ENCODE measurements around the gene PLEKHA7.

DNA sequence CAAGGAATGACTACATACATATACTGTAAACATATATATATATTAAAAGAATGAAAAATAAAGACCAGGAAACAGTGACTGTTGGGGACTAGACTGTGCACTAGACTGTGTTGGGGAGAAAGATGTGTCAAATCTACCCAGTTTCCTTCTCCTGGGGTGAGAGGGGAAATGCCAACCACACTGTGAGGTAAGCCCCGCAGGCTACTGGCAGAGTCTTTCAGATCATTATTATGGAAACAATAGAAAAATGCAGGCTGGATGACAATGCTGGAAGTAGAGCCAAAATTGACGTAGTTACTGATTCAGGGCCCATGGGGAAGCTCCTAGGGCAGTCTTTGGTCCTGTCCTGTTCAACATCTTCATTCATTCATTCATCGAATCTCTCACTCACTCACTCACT, 174.4 kb downstream of the PLEKHA7 start:
- TF ChIP-seq, protein P1, sequence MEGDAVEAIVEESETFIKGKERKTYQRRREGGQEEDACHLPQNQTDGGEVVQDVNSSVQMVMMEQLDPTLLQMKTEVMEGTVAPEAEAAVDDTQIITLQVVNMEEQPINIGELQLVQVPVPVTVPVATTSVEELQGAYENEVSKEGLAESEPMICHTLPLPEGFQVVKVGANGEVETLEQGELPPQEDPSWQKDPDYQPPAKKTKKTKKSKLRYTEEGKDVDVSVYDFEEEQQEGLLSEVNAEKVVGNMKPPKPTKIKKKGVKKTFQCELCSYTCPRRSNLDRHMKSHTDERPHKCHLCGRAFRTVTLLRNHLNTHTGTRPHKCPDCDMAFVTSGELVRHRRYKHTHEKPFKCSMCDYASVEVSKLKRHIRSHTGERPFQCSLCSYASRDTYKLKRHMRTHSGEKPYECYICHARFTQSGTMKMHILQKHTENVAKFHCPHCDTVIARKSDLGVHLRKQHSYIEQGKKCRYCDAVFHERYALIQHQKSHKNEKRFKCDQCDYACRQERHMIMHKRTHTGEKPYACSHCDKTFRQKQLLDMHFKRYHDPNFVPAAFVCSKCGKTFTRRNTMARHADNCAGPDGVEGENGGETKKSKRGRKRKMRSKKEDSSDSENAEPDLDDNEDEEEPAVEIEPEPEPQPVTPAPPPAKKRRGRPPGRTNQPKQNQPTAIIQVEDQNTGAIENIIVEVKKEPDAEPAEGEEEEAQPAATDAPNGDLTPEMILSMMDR (conservative IDR thresholded peaks at IDR 0.05; ENCODE audit: low read depth, low read length): no peak
- TF ChIP-seq EZH2 (IDR thresholded peaks at IDR 0.05; ENCODE audit: borderline replicate concordance, low read depth, low read length, poor library complexity, severe bottlenecking): no peak
